ENCODE measurements around the gene PCDHB5.
"Not testable (repeated sequence)": the region's sequence is repeated elsewhere in the genome, so short reads cannot be mapped to it uniquely, and the experiment has no call there.

- not testable (repeated sequence) for TF ChIP-seq CTCF (conservative IDR thresholded peaks at IDR 0.05; ENCODE audit: low read depth, low read length); EZH2 (IDR thresholded peaks at IDR 0.05; ENCODE audit: borderline replicate concordance, low read depth, low read length, poor library complexity, severe bottlenecking)
Observed at GRCh38 chr5:141179876-141180275, 44.9 kb downstream of the PCDHB5 start.

Data from A673 (cell line).